Liver (tissue), 3 donors: ENCODE measurements around the gene IQSEC3.

ENCODE experiments used
- EGR1 ChIP-seq, 2 donors: IDR thresholded peaks; 2 replicates each; pipeline ENCODE4 v1.6.1; 2016 to 2018; ENCODE audit warnings: antibody characterized with exemption in 2 of 2, low read depth in 2 of 2
- TF ChIP-seq, protein P1 (sequence below): fragments of 150-350 bp; IDR thresholded peaks from 2 replicates; pipeline ENCODE4 v1.5.1; 2017; ENCODE audit warnings: improper control_type of control experiment, low read depth, low read length; ENCODE audit not compliant: missing input control
- TF ChIP-seq, protein P2 (sequence below): IDR thresholded peaks from 2 replicates; pipeline ENCODE4 v1.6.1; 2016; ENCODE audit warnings: antibody characterized with exemption
- donor health status: healthy.
- donor health status: healthy.

DNA sequence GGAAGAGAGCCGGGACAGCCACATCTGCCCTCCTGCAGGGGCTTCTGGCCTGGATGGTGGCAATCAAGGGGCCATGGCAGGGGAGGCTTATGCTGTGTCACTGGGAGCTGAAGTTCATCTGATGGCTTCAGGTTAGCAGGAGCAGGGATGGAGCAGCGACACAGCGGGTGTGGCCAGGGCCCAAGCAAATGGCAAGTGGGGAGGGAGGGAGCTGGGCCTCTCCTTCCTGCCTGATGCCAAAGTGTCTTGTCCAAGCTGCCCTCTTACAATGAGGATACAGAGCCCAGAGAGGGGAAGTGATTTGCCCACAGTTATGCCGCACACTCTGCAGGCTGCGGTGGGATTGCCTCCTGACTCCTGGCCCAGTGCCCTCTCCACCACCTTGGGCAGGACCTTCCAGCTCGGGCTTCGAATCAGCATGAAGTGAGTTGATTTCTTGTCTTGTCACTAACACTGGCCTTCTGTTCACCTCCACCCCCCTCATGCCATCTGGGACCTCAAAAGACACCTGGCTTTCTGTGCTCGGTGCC is 51.3 kb downstream of the IQSEC3 start:
- TF ChIP-seq, protein P1, sequence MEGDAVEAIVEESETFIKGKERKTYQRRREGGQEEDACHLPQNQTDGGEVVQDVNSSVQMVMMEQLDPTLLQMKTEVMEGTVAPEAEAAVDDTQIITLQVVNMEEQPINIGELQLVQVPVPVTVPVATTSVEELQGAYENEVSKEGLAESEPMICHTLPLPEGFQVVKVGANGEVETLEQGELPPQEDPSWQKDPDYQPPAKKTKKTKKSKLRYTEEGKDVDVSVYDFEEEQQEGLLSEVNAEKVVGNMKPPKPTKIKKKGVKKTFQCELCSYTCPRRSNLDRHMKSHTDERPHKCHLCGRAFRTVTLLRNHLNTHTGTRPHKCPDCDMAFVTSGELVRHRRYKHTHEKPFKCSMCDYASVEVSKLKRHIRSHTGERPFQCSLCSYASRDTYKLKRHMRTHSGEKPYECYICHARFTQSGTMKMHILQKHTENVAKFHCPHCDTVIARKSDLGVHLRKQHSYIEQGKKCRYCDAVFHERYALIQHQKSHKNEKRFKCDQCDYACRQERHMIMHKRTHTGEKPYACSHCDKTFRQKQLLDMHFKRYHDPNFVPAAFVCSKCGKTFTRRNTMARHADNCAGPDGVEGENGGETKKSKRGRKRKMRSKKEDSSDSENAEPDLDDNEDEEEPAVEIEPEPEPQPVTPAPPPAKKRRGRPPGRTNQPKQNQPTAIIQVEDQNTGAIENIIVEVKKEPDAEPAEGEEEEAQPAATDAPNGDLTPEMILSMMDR = no peak
- TF ChIP-seq, protein P2, sequence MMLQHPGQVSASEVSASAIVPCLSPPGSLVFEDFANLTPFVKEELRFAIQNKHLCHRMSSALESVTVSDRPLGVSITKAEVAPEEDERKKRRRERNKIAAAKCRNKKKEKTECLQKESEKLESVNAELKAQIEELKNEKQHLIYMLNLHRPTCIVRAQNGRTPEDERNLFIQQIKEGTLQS = no peak
- no peak for TF ChIP-seq EGR1 (IDR thresholded peaks at IDR 0.05; ENCODE audit: low read depth in 2 of 2)
